ENCODE results near the gene H3-3A. TPM values are rescaled to one million over a fixed set of nuclear protein-coding genes. Genes with fewer than 3 reads are reported as not detected.

Gene H3-3A
- polyA plus RNA-seq, 1 of the 3 experiments (the other 2 are of a cell fraction), result 315 TPM

DNA sequence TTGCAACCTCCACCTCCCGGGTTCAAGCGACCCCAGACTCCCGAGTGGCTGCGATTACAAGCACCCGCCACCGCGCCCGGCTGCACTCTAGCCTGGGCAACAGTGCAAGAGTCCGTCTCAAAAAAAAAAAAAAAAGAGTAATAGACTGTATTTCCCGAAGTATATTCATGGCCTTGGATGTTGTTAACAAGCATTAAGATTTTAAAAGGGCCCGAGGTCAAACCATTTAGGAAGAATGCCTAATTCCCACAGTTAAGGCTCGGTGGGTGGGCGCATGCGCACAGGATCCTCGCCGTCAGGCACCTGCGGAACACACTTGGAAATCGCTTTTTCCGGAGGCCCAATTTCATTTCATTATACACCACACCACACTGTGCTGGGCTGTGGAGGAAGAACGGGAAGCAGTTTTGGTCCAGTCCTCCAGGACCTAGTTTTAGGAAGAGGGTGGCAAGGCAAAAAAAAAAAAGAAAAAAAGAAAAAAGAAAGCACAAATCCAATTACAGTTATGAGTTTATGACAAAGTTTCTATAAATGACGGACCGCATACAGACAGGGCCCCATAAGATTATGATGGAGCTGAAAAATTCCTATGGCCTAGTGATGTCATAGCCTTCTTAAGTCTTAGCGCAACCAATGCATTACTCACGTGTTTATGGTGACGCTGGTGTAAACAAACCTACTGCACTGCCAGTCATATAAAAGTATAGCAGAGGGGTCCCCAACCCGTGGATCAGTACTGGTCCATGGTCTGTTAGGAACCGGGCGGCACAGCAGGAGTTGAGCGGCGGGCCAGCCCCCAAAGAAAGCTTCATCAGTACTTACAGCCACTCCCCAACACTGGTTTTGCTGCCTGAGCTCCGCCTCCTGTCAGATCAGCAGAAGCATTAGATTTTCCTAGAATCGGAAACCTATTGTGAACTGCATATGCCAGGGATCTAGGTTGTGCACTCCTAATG, 38.2 kb downstream of the H3-3A start:
- Histone ChIP-seq H3K4me1 (ENCODE audit: control insufficient read depth in 1 of 2, insufficient read depth in 2 of 2, low read depth in 1 of 2, low read length in 1 of 2) (peaks cover 0 to 5% of the 10 kb centered on the region in 2 experiments; a peak in 2 of 4 replicates), H3K27ac (ENCODE audit: low read depth in 2 of 2, low read length in 1 of 2) (no peak overlapping the region), H3K9me2 (no peaks in the 10 kb centered on the region), H3F3A (replicated peaks; ENCODE audit: insufficient read depth) (no peaks in the 10 kb centered on the region), H2AFZ (ENCODE audit: low read depth) (peak overlapping the region; percentile 74; the same call in 1 of the 2 replicates), H3K36me3 (replicated peaks in 1 of 2; ENCODE audit: control insufficient read depth in 1 of 2, insufficient read depth in 2 of 2, low read length in 1 of 2) (no peaks in the 10 kb centered on the region), H3K27me3 (ENCODE audit: insufficient read depth) (no peaks in the 10 kb centered on the region), H3K9ac (no peak overlapping the region), H3K9me3 (no peaks in the 10 kb centered on the region), H3K79me2 (ENCODE audit: insufficient read depth) (no peaks in the 10 kb centered on the region), H4K20me1 (ENCODE audit: insufficient read depth) (no peaks in the 10 kb centered on the region), H3K4me2 (peak overlapping the region; percentile 74), H3K4me3 (ENCODE audit: low read depth in 2 of 2, low read length in 1 of 2) (peak overlapping the region; percentile 45 to 53)
- 17% methylated on average over 30 of the region's 32 CpGs for WGBS (ENCODE audit: low lambda C conversion rate)
- peak; percentile 78 for DNase-seq
- TF ChIP-seq NRF1 (IDR thresholded peaks at IDR 0.05; ENCODE audit: low read depth, low read length), result peak; percentile 74
- 0 out of 2 replicates have a peak, but pooled peaks have one; percentile 13 for TF ChIP-seq MXI1 (IDR thresholded peaks at IDR 0.05; ENCODE audit: low read depth, low read length)
- no peak for TF ChIP-seq NFIC (IDR thresholded peaks at IDR 0.05; ENCODE audit: borderline replicate concordance)
- no peak for TF ChIP-seq RFX5 (IDR thresholded peaks at IDR 0.05; ENCODE audit: low read length)
- no peak for TF ChIP-seq MEF2A (IDR thresholded peaks at IDR 0.05; ENCODE audit: borderline replicate concordance, low read depth)
- CTCF ChIA-PET, result interaction anchor here (1.0 to 3.0 kb wide), 3 partner anchors 25 to 38 kb away, joined by 3 to 14 read pairs (median 8); no protein-coding TSS in a partner anchor
- POLR2A ChIA-PET, result no interaction called here

GRCh38 chr1:226104671-226105121, 42.2 kb downstream of the H3-3A start:
- CTCF ChIA-PET, result interaction anchor here (1.4 to 2.0 kb wide), 3 partner anchors 16 to 630 kb away, joined by 3 to 11 read pairs (median 5); no protein-coding TSS in a partner anchor
- no peak overlapping the region for H3K27ac ChIP-seq (ENCODE audit: low read depth in 2 of 2, low read length in 1 of 2)
- WGBS (ENCODE audit: low lambda C conversion rate), result 72% methylated on average over 8 of the region's 8 CpGs

More at GRCh38 chr1:226104671-226105121, 42.2 kb downstream of the H3-3A start:
- no peak overlapping the region for H3K9ac ChIP-seq
- no peaks in the 10 kb centered on the region for H3K79me2 ChIP-seq (ENCODE audit: insufficient read depth)
- no peaks in the 10 kb centered on the region for H3K36me3 ChIP-seq (replicated peaks in 1 of 2; ENCODE audit: control insufficient read depth in 1 of 2, insufficient read depth in 2 of 2, low read length in 1 of 2)
- no peak overlapping the region for H2AFZ ChIP-seq (ENCODE audit: low read depth)
- TF ChIP-seq MEF2A (IDR thresholded peaks at IDR 0.05; ENCODE audit: borderline replicate concordance, low read depth) (no peak), USF1 (IDR thresholded peaks at IDR 0.05; ENCODE audit: borderline replicate concordance, low read depth) (no peak), TAF1 (IDR thresholded peaks at IDR 0.05; ENCODE audit: borderline replicate concordance, low read depth, low read length) (no peak), RCOR1 (IDR thresholded peaks at IDR 0.05; ENCODE audit: low read length) (no peak), MXI1 (IDR thresholded peaks at IDR 0.05; ENCODE audit: low read depth, low read length) (no peak), FOXJ3 (CRISPR knock-in tag; IDR thresholded peaks at IDR 0.05) (no peak), FOXM1 (IDR thresholded peaks at IDR 0.05; ENCODE audit: low read depth) (no peak)
- TF ChIP-seq, protein P1, sequence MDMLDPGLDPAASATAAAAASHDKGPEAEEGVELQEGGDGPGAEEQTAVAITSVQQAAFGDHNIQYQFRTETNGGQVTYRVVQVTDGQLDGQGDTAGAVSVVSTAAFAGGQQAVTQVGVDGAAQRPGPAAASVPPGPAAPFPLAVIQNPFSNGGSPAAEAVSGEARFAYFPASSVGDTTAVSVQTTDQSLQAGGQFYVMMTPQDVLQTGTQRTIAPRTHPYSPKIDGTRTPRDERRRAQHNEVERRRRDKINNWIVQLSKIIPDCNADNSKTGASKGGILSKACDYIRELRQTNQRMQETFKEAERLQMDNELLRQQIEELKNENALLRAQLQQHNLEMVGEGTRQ (IDR thresholded peaks at IDR 0.05; ENCODE audit: borderline replicate concordance, low read depth, low read length), result no peak
- no peak overlapping the region for H3K4me3 ChIP-seq (ENCODE audit: low read depth in 2 of 2, low read length in 1 of 2)
- POLR2A ChIA-PET, result no interaction called here
- no peaks in the 10 kb centered on the region for H3K9me3 ChIP-seq
- peaks cover 4 to 10% of the 10 kb centered on the region in 2 experiments; a peak in 2 of 4 replicates for H3K4me1 ChIP-seq (ENCODE audit: control insufficient read depth in 1 of 2, insufficient read depth in 2 of 2, low read depth in 1 of 2, low read length in 1 of 2)
- peaks cover 5% of the 10 kb centered on the region for H3F3A ChIP-seq (replicated peaks; ENCODE audit: insufficient read depth)
- H3K9me2 ChIP-seq, result no peaks in the 10 kb centered on the region
- no peak for DNase-seq
- no peaks in the 10 kb centered on the region for H3K27me3 ChIP-seq (ENCODE audit: insufficient read depth)
- H3K4me2 ChIP-seq, result no peak overlapping the region
- H4K20me1 ChIP-seq (ENCODE audit: insufficient read depth), result no peaks in the 10 kb centered on the region
